H1 (cell line): Measurements from ENCODE around the gene ENO3.

ENCODE experiments used
- CHD2 ChIP-seq: IDR thresholded peaks from 2 replicates; pipeline ENCODE4 v1.6.1; 2012; ENCODE audit warnings: low read length, improper control_type of control experiment
- TF ChIP-seq, protein P1 (sequence below), 3 experiments: IDR thresholded peaks; 1 replicate in 2 of 3; 2 replicates in 1 of 3; pipeline versions ENCODE4 v1.5.1 to v1.6.1; 2011; ENCODE audit warnings: low read length in 3 of 3, mild to moderate bottlenecking in 3 of 3, inconsistent platforms in 2 of 3, low read depth in 1 of 3, moderate library complexity in 1 of 3; ENCODE audit not compliant: insufficient read depth in 1 of 3; ENCODE audit errors: control extremely low read depth in 1 of 3

- TF ChIP-seq, protein P1, sequence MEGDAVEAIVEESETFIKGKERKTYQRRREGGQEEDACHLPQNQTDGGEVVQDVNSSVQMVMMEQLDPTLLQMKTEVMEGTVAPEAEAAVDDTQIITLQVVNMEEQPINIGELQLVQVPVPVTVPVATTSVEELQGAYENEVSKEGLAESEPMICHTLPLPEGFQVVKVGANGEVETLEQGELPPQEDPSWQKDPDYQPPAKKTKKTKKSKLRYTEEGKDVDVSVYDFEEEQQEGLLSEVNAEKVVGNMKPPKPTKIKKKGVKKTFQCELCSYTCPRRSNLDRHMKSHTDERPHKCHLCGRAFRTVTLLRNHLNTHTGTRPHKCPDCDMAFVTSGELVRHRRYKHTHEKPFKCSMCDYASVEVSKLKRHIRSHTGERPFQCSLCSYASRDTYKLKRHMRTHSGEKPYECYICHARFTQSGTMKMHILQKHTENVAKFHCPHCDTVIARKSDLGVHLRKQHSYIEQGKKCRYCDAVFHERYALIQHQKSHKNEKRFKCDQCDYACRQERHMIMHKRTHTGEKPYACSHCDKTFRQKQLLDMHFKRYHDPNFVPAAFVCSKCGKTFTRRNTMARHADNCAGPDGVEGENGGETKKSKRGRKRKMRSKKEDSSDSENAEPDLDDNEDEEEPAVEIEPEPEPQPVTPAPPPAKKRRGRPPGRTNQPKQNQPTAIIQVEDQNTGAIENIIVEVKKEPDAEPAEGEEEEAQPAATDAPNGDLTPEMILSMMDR (IDR thresholded peaks at IDR 0.05; ENCODE audit: control extremely low read depth in 1 of 3, insufficient read depth in 1 of 3, low read depth in 1 of 3, low read length in 3 of 3), result no peak
- no peak for TF ChIP-seq CHD2
Measured at GRCh38 chr17:4908301-4908700, 42.6 kb upstream of the ENO3 start.
